H1 (cell line): Measurements from ENCODE around the gene SELENOI. TPM values are rescaled to one million over a fixed set of nuclear protein-coding genes. Genes with fewer than 3 reads are reported as not detected.

ENCODE experiments used
- BCL11A ChIP-seq, 2 experiments: IDR thresholded peaks; one replicate each; pipeline ENCODE4 v1.6.1; 2011; ENCODE audit warnings: low read depth in 2 of 2, low read length in 2 of 2, mild to moderate bottlenecking in 2 of 2
- EP300 ChIP-seq, 2 experiments: IDR thresholded peaks; 1 replicate in 1 of 2; 2 replicates in 1 of 2; pipeline ENCODE4 v1.6.1; 2011 to 2012; ENCODE audit warnings: low read depth in 2 of 2, low read length in 2 of 2, mild to moderate bottlenecking in 2 of 2, borderline replicate concordance in 1 of 2, inconsistent platforms in 1 of 2, moderate library complexity in 1 of 2
- FOSL1 ChIP-seq: IDR thresholded peaks from 2 replicates; pipeline ENCODE4 v1.6.1; 2011; ENCODE audit warnings: mild to moderate bottlenecking, low read depth, low read length, moderate library complexity; ENCODE audit not compliant: insufficient read depth
- KDM5A ChIP-seq: fragments of 200-600 bp; IDR thresholded peaks from 2 replicates; pipeline ENCODE4 v1.7.1; 2012; ENCODE audit warnings: mild to moderate bottlenecking, low read length, inconsistent platforms, mixed read lengths
- RXRA ChIP-seq: IDR thresholded peaks from 2 replicates; pipeline ENCODE4 v1.6.1; 2011; ENCODE audit warnings: low read depth, mild to moderate bottlenecking, low read length, moderate library complexity; ENCODE audit not compliant: insufficient read depth
- SIX5 ChIP-seq: IDR thresholded peaks from 2 replicates; pipeline ENCODE4 v1.6.1; 2011; ENCODE audit warnings: mild to moderate bottlenecking, low read depth, low read length
- TEAD4 ChIP-seq: IDR thresholded peaks from 2 replicates; pipeline ENCODE4 v1.6.1; 2012; ENCODE audit warnings: low read depth, low read length, inconsistent platforms, mixed read lengths
- polyA plus RNA-seq, 7 experiments: library from polyadenylated mRNA; depleted of rRNA in 3 of 7; stranded (reverse) in 5 of 7; unstranded in 2 of 7; fragments of >200 nt in 5 of 7; fragments of 200-250 nt in 2 of 7; gene quantifications; 1 replicate in 5 of 7; 2 replicates in 1 of 7; 4 replicates in 1 of 7; pipeline versions ENCODE4 v1.2.1 to v1.2.3, GENCODE V29; 2011 to 2013; ENCODE audit warnings: missing spikeins in 2 of 7, mixed read lengths in 2 of 7
- total RNA-seq: library from RNA; stranded (reverse); fragmentation: NEBNext Ultra II Directional; extraction: Animal tissue kit (Norgen Biotek cat#: 25700); gene quantifications from 2 replicates; pipeline ENCODE4 v1.2.1, GENCODE V29; 2021
- TF ChIP-seq, protein P1 (sequence below), 3 experiments: IDR thresholded peaks; 1 replicate in 2 of 3; 2 replicates in 1 of 3; pipeline versions ENCODE4 v1.5.1 to v1.6.1; 2011; ENCODE audit warnings: low read length in 3 of 3, mild to moderate bottlenecking in 3 of 3, inconsistent platforms in 2 of 3, low read depth in 1 of 3, moderate library complexity in 1 of 3; ENCODE audit not compliant: insufficient read depth in 1 of 3; ENCODE audit errors: control extremely low read depth in 1 of 3

Gene SELENOI
- total and polyA plus RNA-seq, 2 of the 8 experiments (the other 6 are each of a cell fraction or from before 2014, with no cell fraction given) = 15.9 to 63.8 TPM

DNA sequence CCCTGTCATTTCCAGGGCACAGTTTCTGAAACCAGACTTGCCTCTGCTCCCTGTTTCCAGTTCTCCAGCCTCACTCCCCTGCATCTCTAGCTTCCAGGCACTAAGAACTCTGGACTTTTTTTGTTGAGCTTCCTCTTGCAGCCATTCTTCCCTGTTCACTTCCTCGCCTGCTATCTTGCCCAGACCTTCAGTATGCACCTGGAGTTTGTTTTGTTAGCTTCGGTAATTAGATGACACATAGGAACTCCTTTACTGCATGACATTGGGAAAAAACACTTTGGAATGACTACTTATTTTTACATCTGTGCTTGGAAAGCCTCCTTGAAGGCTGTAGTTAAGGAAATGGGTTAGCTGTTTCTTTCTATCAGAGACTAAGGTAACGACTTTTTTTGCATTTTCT is 96.8 kb downstream of the SELENOI start (continued):
- TF ChIP-seq, protein P1, sequence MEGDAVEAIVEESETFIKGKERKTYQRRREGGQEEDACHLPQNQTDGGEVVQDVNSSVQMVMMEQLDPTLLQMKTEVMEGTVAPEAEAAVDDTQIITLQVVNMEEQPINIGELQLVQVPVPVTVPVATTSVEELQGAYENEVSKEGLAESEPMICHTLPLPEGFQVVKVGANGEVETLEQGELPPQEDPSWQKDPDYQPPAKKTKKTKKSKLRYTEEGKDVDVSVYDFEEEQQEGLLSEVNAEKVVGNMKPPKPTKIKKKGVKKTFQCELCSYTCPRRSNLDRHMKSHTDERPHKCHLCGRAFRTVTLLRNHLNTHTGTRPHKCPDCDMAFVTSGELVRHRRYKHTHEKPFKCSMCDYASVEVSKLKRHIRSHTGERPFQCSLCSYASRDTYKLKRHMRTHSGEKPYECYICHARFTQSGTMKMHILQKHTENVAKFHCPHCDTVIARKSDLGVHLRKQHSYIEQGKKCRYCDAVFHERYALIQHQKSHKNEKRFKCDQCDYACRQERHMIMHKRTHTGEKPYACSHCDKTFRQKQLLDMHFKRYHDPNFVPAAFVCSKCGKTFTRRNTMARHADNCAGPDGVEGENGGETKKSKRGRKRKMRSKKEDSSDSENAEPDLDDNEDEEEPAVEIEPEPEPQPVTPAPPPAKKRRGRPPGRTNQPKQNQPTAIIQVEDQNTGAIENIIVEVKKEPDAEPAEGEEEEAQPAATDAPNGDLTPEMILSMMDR (IDR thresholded peaks at IDR 0.05; ENCODE audit: control extremely low read depth in 1 of 3, insufficient read depth in 1 of 3, low read depth in 1 of 3, low read length in 3 of 3) = no peak
- no peak for TF ChIP-seq BCL11A (IDR thresholded peaks at IDR 0.05; ENCODE audit: low read depth in 2 of 2, low read length in 2 of 2)
- no peak for TF ChIP-seq TEAD4
- no peak for TF ChIP-seq SIX5
- TF ChIP-seq KDM5A = no peak
- no peak for TF ChIP-seq FOSL1
- no peak for TF ChIP-seq RXRA
- no peak for TF ChIP-seq EP300 (IDR thresholded peaks at IDR 0.05; ENCODE audit: borderline replicate concordance in 1 of 2, low read depth in 2 of 2, low read length in 2 of 2)
